ENCODE data around the gene OSGIN1. TPM values are rescaled to one million over a fixed set of nuclear protein-coding genes. Genes with fewer than 3 reads are reported as not detected.

Gene OSGIN1
- total RNA-seq, 1 experiment from 2014 or later, result 1.7 TPM

- TF ChIP-seq, protein P1, sequence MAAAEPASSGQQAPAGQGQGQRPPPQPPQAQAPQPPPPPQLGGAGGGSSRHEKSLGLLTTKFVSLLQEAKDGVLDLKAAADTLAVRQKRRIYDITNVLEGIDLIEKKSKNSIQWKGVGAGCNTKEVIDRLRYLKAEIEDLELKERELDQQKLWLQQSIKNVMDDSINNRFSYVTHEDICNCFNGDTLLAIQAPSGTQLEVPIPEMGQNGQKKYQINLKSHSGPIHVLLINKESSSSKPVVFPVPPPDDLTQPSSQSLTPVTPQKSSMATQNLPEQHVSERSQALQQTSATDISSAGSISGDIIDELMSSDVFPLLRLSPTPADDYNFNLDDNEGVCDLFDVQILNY (CRISPR knock-in tag; IDR thresholded peaks at IDR 0.05), result no peak
- TF ChIP-seq STAT6 (CRISPR knock-in tag; conservative IDR thresholded peaks at IDR 0.05; ENCODE audit: low read depth) (no peak), TEAD1 (CRISPR knock-in tag; IDR thresholded peaks at IDR 0.05) (no peak), MLX (CRISPR knock-in tag; IDR thresholded peaks at IDR 0.05) (no peak), NR2C2 (CRISPR knock-in tag; IDR thresholded peaks at IDR 0.05) (no peak), MYBL2 (CRISPR knock-in tag; IDR thresholded peaks at IDR 0.05) (no peak), MXD4 (CRISPR knock-in tag; IDR thresholded peaks at IDR 0.05; ENCODE audit: borderline replicate concordance) (no peak), ZBTB21 (CRISPR knock-in tag; IDR thresholded peaks at IDR 0.05; ENCODE audit: borderline replicate concordance) (no peak), ERG (CRISPR knock-in tag; IDR thresholded peaks at IDR 0.05) (no peak)
Measured at GRCh38 chr16:83952587-83952939, 477 bp upstream of the OSGIN1 start (continued).

- POLR2A ChIA-PET, result interaction anchor here (0.6 kb wide), 1 partner anchor 84 kb away, joined by 3 read pairs; no protein-coding TSS in a partner anchor
- peak overlapping the region; percentile 53 for H3K4me3 Mint-ChIP-seq
- TF ChIP-seq, protein P2, sequence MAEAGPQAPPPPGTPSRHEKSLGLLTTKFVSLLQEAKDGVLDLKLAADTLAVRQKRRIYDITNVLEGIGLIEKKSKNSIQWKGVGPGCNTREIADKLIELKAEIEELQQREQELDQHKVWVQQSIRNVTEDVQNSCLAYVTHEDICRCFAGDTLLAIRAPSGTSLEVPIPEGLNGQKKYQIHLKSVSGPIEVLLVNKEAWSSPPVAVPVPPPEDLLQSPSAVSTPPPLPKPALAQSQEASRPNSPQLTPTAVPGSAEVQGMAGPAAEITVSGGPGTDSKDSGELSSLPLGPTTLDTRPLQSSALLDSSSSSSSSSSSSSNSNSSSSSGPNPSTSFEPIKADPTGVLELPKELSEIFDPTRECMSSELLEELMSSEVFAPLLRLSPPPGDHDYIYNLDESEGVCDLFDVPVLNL (CRISPR knock-in tag; IDR thresholded peaks at IDR 0.05; ENCODE audit: borderline replicate concordance, low read depth), result no peak
- TF ChIP-seq RELA (CRISPR knock-in tag; IDR thresholded peaks at IDR 0.05; ENCODE audit: borderline replicate concordance), result no peak
- no peak for TF ChIP-seq SMAD4 (CRISPR knock-in tag; IDR thresholded peaks at IDR 0.05)
- TF ChIP-seq JAZF1 (CRISPR knock-in tag; IDR thresholded peaks at IDR 0.05), result no peak
- no peak for TF ChIP-seq MXD4 (CRISPR knock-in tag; IDR thresholded peaks at IDR 0.05; ENCODE audit: borderline replicate concordance)
- TF ChIP-seq, protein P3, sequence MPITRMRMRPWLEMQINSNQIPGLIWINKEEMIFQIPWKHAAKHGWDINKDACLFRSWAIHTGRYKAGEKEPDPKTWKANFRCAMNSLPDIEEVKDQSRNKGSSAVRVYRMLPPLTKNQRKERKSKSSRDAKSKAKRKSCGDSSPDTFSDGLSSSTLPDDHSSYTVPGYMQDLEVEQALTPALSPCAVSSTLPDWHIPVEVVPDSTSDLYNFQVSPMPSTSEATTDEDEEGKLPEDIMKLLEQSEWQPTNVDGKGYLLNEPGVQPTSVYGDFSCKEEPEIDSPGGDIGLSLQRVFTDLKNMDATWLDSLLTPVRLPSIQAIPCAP (CRISPR knock-in tag; IDR thresholded peaks at IDR 0.05), result no peak
- TF ChIP-seq ZNF263 (CRISPR knock-in tag; IDR thresholded peaks at IDR 0.05; ENCODE audit: low read depth), result no peak
- TF ChIP-seq, protein P4, sequence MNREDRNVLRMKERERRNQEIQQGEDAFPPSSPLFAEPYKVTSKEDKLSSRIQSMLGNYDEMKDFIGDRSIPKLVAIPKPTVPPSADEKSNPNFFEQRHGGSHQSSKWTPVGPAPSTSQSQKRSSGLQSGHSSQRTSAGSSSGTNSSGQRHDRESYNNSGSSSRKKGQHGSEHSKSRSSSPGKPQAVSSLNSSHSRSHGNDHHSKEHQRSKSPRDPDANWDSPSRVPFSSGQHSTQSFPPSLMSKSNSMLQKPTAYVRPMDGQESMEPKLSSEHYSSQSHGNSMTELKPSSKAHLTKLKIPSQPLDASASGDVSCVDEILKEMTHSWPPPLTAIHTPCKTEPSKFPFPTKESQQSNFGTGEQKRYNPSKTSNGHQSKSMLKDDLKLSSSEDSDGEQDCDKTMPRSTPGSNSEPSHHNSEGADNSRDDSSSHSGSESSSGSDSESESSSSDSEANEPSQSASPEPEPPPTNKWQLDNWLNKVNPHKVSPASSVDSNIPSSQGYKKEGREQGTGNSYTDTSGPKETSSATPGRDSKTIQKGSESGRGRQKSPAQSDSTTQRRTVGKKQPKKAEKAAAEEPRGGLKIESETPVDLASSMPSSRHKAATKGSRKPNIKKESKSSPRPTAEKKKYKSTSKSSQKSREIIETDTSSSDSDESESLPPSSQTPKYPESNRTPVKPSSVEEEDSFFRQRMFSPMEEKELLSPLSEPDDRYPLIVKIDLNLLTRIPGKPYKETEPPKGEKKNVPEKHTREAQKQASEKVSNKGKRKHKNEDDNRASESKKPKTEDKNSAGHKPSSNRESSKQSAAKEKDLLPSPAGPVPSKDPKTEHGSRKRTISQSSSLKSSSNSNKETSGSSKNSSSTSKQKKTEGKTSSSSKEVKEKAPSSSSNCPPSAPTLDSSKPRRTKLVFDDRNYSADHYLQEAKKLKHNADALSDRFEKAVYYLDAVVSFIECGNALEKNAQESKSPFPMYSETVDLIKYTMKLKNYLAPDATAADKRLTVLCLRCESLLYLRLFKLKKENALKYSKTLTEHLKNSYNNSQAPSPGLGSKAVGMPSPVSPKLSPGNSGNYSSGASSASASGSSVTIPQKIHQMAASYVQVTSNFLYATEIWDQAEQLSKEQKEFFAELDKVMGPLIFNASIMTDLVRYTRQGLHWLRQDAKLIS (CRISPR knock-in tag; IDR thresholded peaks at IDR 0.05; ENCODE audit: borderline replicate concordance), result no peak
- TF ChIP-seq, protein P5, sequence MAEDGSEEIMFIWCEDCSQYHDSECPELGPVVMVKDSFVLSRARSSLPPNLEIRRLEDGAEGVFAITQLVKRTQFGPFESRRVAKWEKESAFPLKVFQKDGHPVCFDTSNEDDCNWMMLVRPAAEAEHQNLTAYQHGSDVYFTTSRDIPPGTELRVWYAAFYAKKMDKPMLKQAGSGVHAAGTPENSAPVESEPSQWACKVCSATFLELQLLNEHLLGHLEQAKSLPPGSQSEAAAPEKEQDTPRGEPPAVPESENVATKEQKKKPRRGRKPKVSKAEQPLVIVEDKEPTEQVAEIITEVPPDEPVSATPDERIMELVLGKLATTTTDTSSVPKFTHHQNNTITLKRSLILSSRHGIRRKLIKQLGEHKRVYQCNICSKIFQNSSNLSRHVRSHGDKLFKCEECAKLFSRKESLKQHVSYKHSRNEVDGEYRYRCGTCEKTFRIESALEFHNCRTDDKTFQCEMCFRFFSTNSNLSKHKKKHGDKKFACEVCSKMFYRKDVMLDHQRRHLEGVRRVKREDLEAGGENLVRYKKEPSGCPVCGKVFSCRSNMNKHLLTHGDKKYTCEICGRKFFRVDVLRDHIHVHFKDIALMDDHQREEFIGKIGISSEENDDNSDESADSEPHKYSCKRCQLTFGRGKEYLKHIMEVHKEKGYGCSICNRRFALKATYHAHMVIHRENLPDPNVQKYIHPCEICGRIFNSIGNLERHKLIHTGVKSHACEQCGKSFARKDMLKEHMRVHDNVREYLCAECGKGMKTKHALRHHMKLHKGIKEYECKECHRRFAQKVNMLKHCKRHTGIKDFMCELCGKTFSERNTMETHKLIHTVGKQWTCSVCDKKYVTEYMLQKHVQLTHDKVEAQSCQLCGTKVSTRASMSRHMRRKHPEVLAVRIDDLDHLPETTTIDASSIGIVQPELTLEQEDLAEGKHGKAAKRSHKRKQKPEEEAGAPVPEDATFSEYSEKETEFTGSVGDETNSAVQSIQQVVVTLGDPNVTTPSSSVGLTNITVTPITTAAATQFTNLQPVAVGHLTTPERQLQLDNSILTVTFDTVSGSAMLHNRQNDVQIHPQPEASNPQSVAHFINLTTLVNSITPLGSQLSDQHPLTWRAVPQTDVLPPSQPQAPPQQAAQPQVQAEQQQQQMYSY (CRISPR knock-in tag; IDR thresholded peaks at IDR 0.05), result no peak
Measured at GRCh38 chr16:83953796-83954576, 946 bp downstream of the OSGIN1 start.

More at GRCh38 chr16:83953796-83954576, 946 bp downstream of the OSGIN1 start:
- DNase-seq (ENCODE audit: low spot score) (no peak), ATAC-seq (peak; percentile 29)
- no peaks in the 10 kb centered on the region for H3K36me3 Mint-ChIP-seq
- H3K27ac Mint-ChIP-seq, result no peak overlapping the region
- peaks cover 5% of the 10 kb centered on the region; the same call in 1 of the 2 replicates for H3K9me3 Mint-ChIP-seq
- peaks cover 8% of the 10 kb centered on the region for H3K4me1 Mint-ChIP-seq
- CTCF ChIA-PET, result interaction anchor here (0.5 to 2.2 kb wide), 31 partner anchors 10 to 1074 kb away, joined by 3 to 28 read pairs (median 4); partner anchors contain the start of genes KIAA0513, SLC38A8 and TAF1C
- no peaks in the 10 kb centered on the region for H3K27me3 Mint-ChIP-seq (ENCODE audit: low read depth)

Data from WTC11 (cell line).